Peyer's patch (tissue), 4 donors: ENCODE data around the gene MICA.

Experiments
- CTCF ChIP-seq, 6 experiments: fragments of 450-650 bp in 4 of 6; fragments of 200-600 bp in 2 of 6; sonication (generic) in 1 of 6; IDR thresholded peaks; one replicate each; pipeline ENCODE4 v1.5.1; 2017 to 2019; ENCODE audit warnings: antibody characterized with exemption in 6 of 6, mild to moderate bottlenecking in 3 of 6, moderate library complexity in 1 of 6
- POLR2A ChIP-seq, 2 donors: fragments of 450-650 bp; IDR thresholded peaks; one replicate each; pipeline ENCODE4 v1.5.1; 2017; ENCODE audit warnings: antibody characterized with exemption in 2 of 2, mild to moderate bottlenecking in 2 of 2, moderate library complexity in 2 of 2

DNA sequence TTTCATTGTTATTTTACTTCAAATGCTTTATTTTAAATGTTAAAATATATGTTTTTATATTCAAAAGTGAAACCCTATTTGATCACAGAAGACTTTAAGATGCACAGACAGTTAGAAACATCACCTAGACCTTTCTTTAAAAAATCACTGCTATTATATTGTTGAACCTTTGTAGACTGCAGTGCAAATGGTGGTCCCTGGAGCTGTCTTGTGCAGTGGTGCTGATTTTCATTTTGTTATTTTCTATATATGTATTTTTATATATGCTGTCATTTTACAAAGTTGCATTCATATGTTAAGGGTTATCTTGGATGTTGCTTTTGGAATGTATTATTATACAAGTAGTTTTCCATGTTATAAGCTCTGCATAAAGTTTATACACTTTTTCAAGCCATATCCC, 27.7 kb upstream of the MICA start:
- TF ChIP-seq CTCF (IDR thresholded peaks at IDR 0.05) = no peak
- no peak for TF ChIP-seq POLR2A (IDR thresholded peaks at IDR 0.05)
